ENCODE data around the gene NFIC. TPM values are rescaled to one million over a fixed set of nuclear protein-coding genes. Genes with fewer than 3 reads are reported as not detected.
"Not testable (repeated sequence)": the region's sequence is repeated elsewhere in the genome, so short reads cannot be mapped to it uniquely, and the experiment has no call there.

Gene NFIC
- total RNA-seq, 4 donors from 2014 or later: 102 to 236 (median 158) TPM

DNA sequence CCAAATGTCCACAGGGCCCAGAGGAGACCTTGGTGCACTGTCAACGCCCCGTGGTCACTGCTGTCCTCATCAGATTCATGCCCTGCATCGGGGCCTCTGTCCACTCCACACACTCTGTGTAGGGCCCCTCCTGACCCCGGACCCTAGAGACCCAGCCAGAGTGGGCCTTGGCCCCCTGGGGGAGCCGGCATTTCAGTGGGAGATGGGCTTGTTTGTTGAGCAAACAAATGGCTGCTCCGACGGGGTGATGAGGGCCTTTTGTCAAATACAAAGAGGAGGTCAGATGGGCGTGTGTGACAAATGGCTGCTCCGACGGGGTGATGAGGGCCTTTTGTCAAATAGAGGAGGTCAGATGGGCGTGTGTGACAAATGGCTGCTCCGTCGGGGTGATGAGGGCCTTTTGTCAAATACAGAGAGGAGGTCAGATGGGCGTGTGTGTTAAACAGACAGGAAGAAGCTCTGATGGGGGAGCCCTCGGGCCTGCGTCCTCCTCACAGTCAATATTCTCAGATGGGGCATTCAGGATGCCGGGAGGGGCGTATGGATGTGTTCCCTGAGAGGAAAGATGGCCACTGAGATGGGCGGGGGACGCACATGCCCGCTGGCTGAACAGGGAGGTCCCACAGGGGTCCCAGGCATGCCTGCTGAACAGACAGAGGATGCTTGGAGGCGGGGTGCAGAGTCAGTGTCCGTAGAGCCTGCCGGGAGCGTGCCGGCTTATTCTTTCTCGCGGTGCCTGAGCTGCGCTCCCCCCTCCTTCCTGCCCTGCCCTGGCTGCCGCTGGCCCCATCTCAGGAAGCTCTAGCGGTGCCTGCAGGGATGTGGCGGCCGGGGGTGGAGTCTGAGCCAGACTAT, 77.7 kb downstream of the NFIC start:
- no peak for DNase-seq (ENCODE audit: low spot score in 2 of 2)
- no peak for TF ChIP-seq POLR2A (IDR thresholded peaks at IDR 0.05)
- TF ChIP-seq, protein P1, sequence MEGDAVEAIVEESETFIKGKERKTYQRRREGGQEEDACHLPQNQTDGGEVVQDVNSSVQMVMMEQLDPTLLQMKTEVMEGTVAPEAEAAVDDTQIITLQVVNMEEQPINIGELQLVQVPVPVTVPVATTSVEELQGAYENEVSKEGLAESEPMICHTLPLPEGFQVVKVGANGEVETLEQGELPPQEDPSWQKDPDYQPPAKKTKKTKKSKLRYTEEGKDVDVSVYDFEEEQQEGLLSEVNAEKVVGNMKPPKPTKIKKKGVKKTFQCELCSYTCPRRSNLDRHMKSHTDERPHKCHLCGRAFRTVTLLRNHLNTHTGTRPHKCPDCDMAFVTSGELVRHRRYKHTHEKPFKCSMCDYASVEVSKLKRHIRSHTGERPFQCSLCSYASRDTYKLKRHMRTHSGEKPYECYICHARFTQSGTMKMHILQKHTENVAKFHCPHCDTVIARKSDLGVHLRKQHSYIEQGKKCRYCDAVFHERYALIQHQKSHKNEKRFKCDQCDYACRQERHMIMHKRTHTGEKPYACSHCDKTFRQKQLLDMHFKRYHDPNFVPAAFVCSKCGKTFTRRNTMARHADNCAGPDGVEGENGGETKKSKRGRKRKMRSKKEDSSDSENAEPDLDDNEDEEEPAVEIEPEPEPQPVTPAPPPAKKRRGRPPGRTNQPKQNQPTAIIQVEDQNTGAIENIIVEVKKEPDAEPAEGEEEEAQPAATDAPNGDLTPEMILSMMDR (IDR thresholded peaks at IDR 0.05): no peak
- H3K4me3 ChIP-seq (ENCODE audit: low read depth, poor library complexity, severe bottlenecking): no peak overlapping the region
- intact Hi-C loops (cut with DNase I; ENCODE audit: low total_unique reads): no loop called here
- WGBS, 2 donors: 49 to 51% methylated on average over 31 to 33 of the region's 33 CpGs

DNA sequence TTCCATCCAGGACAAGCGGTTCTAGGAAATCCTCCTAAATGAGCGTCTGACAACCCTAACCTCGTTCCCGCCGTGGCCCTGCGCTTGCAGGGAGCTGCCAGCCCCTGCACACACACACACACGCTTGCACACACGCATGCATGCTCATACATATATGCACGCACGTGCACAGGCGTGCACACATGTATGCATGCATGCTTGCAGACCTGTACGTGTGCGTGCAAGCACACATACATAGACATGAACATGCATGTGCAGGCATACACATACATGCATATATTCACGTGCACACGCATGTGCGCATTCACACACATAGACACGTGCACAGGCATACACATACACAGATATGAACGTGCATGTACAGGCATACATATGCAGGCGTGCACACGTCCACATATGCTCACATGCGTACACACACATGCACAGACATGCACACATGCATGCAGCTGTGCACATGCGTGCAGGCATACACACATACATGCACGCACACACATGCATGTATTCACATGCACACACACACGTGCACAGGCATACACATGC, 78.4 kb downstream of the NFIC start:
- WGBS, 2 donors: 74 to 79% methylated on average over 24 of the region's 24 CpGs
- TF ChIP-seq POLR2A (IDR thresholded peaks at IDR 0.05): no peak
- TF ChIP-seq, protein P1 (IDR thresholded peaks at IDR 0.05): no peak
- intact Hi-C loops (cut with DNase I; ENCODE audit: low total_unique reads): no loop called here
- DNase-seq (ENCODE audit: low spot score in 2 of 2): no peak
- no peak overlapping the region for H3K4me3 ChIP-seq (ENCODE audit: low read depth, poor library complexity, severe bottlenecking)

DNA sequence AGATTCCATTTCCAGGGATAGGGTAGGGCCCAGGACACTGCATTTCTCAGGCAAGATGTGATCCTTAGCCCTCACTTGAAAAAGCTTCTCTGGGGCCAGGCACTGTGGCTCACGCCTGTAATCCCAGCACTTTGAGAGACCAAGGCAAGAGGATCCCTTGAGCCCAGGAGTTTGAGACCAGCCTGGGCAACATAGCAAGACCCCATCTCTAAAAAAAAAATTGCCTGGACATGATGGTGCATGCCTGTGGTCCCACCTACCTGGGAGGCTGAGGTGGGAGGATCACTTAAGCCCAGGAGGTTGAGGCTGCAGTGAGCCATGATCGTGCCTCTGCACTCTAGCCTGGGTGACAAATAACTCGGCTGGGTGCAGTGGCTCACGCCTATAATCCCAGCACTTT, 80.3 kb downstream of the NFIC start:
- intact Hi-C loops (cut with DNase I; ENCODE audit: low total_unique reads); H3K4me3 ChIP-seq (ENCODE audit: low read depth, poor library complexity, severe bottlenecking); DNase-seq (ENCODE audit: low spot score in 2 of 2): not testable (repeated sequence)
- WGBS, 2 donors: 87 to 93% methylated on average over 2 to 4 of the region's 4 CpGs

DNA sequence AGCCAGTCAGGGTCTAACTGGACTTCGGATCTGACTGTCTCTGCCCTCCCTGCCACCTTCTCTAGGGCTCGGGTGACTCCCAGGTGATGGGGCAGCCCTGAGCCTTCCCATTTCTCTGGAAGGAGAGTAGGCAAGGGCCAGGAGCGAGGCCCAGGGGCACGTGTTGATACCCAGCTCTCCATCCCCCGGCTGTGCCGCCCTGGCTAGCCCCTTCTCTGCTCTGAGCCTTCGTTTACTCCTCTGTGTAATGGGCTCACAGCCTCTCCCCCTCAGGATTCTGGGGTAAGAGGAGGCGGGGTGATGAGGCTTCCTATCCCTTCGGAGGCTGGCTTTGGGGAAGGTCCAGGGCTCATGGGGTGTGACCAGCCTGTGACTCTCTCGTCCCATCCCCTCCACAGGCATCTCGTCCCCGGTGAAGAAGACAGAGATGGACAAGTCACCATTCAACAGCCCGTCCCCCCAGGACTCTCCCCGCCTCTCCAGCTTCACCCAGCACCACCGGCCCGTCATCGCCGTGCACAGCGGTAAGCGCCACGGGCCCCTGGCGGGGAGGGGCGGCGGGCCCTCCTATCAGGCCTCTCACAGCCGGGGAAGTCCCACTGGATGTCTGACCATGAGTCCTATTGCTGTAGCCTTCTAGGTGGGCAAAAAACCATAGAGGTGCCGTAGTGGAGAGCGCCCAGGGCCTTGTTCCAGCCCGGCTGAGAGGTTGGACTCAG, 82.4 kb downstream of the NFIC start:
- 92 to 93% methylated on average over 27 to 28 of the region's 28 CpGs for WGBS, 2 donors
- intact Hi-C loops (cut with DNase I; ENCODE audit: low total_unique reads): no loop called here

DNA sequence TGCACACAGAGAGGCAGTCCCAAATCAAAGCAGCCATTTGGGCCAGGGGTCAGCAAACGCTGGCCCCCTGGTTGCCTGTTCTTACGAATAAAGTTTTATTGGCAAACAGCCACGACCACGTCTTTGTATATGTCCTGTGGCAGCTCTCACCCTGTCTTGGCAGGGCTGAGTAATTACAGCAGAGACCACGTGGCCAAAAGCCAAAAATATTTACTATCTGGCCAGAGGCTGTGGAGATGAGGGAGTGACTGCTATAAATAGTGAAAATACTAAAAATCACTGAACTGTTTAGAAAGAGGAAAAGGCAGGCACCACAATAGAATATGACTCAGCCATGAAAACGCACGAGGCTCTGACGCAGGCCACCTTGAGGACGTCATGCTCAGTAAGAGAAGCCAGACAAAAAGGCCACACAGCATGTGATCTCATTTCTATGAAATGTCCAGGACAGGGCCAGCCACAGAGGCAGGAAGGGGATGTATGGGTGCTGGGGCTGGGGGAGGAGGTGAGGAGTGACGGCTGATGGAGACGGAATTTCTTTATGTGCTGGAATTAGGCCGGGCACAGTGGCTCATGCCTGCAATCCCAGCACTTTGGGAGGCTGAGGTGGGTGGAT, 84.5 kb downstream of the NFIC start:
- TF ChIP-seq, protein P1 (IDR thresholded peaks at IDR 0.05): no peak
- no peak for TF ChIP-seq POLR2A (IDR thresholded peaks at IDR 0.05)
- no peak overlapping the region for H3K4me3 ChIP-seq (ENCODE audit: low read depth, poor library complexity, severe bottlenecking)
- DNase-seq (ENCODE audit: low spot score in 2 of 2): peak; percentile 66 to 92
- intact Hi-C loops (cut with DNase I; ENCODE audit: low total_unique reads): no loop called here
- 31 to 34% methylated on average over 12 of the region's 12 CpGs for WGBS, 2 donors

More for the DNA sequence above, 82.4 kb downstream of the NFIC start:
- DNase-seq (ENCODE audit: low spot score in 2 of 2): no peak
- no peak overlapping the region for H3K4me3 ChIP-seq (ENCODE audit: low read depth, poor library complexity, severe bottlenecking)
- TF ChIP-seq, protein P1 (IDR thresholded peaks at IDR 0.05): no peak
- no peak for TF ChIP-seq POLR2A (IDR thresholded peaks at IDR 0.05)

DNA sequence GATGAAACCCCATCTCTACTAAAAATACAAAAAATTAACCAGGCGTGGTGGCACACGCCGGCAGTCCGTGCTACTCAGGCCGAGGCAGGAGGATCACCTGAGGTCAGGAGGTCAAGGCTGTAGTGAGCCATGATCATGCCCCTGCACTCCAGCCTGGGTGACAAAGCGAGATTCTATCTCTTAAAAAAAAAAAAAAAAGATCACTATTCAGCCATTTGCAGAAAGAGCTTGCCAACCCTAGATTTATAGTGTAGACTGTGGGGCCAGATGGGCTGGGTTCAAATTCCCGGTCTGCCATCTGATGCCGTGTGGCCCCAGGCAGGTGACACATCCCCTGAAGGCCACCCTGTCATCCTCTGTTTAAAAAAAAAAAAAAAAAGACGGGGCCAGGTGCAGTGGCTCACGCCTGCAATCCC, 85.1 kb downstream of the NFIC start:
- H3K4me3 ChIP-seq (ENCODE audit: low read depth, poor library complexity, severe bottlenecking): no peak overlapping the region
- TF ChIP-seq POLR2A (IDR thresholded peaks at IDR 0.05): no peak
- TF ChIP-seq, protein P1 (IDR thresholded peaks at IDR 0.05): no peak
- WGBS, 2 donors: 83 to 88% methylated on average over 10 of the region's 10 CpGs
- DNase-seq (ENCODE audit: low spot score in 2 of 2): no peak
- intact Hi-C loops (cut with DNase I; ENCODE audit: low total_unique reads): no loop called here
